ENCODE results near the gene AMBRA1.

The AMBRA1 gene

DNA sequence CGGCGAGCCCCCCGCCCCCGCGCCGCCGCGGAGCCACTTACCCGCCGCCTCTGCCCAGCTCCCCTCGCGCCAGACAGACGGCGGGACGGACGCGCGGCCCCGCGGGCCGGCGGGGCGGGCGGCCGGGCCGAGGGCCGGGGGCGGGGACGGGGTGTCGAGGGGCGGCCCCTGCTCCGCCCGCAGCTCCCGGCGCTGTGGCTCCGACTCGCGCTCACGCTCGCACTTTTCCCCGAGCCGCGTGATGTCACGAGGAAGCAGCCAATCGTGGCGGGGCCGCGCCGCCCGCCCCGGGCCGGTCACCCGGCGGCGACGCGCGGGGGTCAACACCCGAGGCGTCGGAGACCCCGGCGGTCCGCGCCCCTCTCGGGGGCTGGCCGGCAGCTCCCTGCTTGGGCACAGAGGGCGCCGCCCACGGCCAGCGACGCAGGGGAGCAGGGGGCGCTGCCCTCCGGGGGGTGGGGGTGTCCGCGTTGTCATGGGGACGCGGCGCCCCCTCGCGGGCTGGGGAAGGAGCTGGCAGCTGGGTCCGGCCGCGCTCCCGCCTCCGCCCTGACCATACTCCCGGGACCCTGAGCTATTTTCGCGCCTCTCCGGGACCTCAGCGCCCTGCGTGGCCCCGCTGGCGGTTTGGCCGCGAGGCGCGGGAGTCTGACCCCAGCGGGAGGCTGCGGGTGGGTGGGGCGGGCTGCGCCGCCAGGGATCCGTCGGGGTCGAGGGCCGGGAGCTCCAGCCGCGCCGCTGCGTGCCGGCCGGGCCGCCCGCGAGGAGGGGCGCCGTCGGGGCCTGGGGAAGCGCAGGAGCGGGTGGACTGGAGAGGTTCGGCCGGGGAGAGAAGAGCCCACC, 202.0 kb downstream of the AMBRA1 start, which contains the start of gene CHRM4:
Gene CHRM4, minus strand, starts transcription at position 199 of the 843 bp plus-strand sequence. CDS start 5,219 bp downstream, outside the sequence.
- DNase-seq = peak; percentile 43

GRCh38 chr11:46391186-46391577, 202.6 kb downstream of the AMBRA1 start:
- no peak for DNase-seq

DNA sequence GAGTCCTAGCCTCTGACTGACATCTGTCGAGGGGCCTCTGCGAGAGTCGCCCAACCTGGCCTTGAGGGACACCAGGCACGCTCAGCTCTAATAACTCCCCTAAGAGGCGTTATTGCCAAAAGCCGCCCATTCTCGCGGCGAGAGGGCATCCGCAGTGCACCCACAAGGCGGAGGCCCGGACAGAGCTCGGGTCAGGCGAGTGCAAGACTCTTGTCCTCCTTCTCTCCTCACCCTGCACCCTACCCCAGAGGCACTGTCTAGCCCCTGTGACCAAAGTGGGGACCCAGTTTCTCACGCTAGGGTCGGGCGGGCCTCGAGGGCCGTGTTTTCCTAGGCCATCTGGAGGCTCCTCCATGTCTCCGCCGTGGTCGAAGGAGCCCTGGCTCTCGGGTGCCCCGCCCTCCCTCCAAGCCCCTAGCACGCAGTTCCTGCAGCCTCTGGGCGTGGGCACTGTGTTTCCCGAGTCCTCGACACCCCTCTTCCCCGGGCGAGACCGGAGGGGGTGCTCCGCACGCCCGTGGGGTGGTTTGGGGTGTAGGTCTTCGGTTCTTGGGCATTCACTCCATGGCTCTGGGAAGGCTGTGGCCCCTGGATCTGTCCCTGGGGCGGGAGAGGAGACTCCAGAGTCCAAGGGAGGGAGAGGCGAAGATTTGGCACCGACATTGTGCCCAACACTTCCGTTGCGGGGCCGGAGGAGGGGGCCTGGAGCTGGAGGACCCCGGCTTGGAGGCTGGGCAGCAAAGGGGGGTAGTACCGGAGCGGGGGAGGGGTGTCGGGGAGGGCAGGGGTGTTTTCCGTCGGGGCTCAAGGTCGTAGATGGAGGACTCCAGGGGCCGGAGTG, 203.3 kb downstream of the AMBRA1 start:
- DNase-seq = no peak

- DNase-seq = peak; percentile 55
These were observed 204.1 kb downstream of the AMBRA1 start for GRCh38 chr11:46389450-46390330.

- no peak for DNase-seq
These were observed 205.0 kb downstream of the AMBRA1 start for GRCh38 chr11:46388619-46389449.

DNA sequence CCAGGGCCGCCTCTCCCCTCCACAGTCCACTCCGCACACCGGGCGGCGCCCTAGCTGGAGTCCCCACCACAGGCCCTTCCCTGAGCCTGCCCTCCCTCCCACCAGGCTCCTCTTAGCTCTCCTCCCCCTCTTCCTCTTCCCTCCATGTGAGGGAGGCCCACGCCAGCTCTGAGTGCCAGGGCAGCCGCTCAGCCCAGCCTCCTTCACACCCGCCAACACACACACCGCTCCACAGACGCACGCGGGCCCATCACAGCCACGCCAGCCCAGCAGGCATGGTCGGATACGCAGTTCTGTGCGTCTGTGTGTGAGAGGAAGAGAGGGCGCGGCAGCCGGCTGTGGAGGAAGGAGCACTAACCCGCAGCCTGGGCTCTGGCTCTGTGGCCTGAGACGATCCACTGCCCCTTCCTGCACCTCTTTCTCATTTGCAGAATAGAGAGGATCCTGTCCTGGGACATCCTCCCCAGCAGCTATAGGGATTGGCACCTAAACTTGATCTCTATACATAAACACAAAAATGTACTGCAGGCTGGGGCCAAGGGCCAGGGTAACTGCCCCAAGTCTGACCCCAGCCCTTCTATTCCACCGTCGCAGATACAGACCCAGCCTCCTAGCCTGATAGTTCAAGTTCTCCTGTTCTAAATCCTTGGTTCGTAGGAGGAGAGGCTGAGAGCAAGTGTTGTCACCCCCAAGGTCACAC, 205.8 kb downstream of the AMBRA1 start:
- DNase-seq = no peak

DNA sequence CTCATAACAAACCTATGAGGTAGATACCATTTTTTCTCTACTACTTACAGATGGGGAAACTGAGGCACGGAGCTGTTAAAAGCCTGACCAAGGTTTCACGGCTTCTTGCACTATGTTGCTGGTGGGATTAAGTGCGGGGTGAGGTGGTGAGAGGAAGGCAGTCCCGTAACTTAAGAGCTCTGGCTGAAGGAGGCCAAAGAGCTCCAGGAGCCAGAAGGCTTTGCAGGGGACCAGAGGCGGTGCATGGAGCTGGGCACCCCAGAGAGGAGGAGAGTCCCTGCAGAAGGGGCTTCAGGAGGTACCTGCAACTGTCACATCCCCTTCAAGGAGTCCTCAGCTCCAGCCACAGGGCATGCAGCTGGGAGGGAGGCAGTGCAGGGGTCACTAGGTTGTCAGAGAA, 206.4 kb downstream of the AMBRA1 start:
- DNase-seq = no peak

GRCh38 chr11:46386674-46387073, 207.1 kb downstream of the AMBRA1 start:
- no peak for DNase-seq

DNA sequence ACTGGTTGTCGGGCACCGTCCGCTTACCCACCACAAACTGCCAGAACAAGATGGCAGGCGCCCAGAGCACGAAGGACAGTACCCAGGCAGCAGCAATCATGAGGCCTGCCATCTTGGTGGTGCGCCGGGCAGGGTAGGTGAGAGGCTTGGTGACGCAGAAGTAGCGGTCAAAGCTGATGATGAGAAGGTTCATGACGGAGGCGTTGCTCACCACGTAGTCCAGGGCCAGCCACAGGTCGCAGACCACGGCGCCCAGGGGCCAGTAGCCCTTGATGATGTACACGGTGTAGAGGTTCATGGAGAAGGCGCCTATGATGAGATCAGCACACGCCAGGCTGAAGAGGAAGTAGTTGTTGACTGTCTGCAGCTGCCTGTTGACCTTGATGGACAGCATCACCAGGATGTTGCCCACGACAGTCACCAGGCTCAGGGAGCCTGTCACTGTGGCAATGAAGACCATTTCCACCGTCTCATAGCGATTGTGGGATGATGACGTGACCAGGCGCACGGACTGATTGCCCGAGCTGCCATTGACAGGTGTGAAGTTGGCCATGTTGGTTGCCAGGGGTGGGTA, 207.7 kb downstream of the AMBRA1 start:
- no peak for DNase-seq

- no peak for DNase-seq
These were observed 208.4 kb downstream of the AMBRA1 start for GRCh38 chr11:46385169-46386004.

GRCh38 chr11:46383974-46384701, 209.7 kb downstream of the AMBRA1 start:
- no peak for DNase-seq

GRCh38 chr11:46383404-46383758, 210.4 kb downstream of the AMBRA1 start:
- no peak for DNase-seq

DNA sequence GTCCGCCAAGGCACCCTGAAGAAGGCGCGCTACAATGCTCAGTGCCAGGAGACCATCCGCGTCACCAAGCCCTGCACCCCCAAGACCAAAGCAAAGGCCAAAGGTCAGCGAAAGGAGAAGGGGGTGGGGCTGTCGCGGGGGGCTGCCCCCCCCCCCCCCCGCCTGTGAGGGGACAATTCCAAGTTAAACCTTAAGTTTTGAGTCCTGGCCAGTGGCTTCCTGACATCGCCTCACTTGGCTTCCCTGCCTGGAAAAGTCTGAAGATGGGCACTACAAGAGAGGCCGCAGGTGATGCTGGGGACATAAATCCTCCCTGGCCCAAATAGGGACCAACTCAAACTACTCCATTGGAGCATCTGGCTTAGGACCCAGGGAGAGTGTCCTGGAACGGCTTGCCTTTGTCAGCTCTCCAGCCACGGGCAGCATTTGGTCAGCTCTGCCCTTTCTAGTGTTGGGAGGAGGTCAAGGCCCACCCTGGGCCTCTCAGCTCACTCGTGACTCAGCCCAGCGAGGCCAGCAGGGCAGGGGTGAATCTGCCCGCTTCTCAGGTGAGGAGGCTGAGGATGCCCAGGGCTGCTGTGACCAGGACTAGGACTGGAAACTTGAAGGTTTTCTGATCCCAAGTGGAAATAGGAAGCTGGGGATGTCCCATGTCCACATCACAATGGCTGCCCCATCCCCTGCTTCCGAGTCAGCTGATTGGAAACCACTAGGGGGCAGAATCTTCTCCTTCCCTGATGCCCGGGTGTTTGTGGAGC, 211.0 kb downstream of the AMBRA1 start:
- no peak for DNase-seq

GRCh38 chr11:46381819-46382645, 211.8 kb downstream of the AMBRA1 start:
- DNase-seq = no peak

DNA sequence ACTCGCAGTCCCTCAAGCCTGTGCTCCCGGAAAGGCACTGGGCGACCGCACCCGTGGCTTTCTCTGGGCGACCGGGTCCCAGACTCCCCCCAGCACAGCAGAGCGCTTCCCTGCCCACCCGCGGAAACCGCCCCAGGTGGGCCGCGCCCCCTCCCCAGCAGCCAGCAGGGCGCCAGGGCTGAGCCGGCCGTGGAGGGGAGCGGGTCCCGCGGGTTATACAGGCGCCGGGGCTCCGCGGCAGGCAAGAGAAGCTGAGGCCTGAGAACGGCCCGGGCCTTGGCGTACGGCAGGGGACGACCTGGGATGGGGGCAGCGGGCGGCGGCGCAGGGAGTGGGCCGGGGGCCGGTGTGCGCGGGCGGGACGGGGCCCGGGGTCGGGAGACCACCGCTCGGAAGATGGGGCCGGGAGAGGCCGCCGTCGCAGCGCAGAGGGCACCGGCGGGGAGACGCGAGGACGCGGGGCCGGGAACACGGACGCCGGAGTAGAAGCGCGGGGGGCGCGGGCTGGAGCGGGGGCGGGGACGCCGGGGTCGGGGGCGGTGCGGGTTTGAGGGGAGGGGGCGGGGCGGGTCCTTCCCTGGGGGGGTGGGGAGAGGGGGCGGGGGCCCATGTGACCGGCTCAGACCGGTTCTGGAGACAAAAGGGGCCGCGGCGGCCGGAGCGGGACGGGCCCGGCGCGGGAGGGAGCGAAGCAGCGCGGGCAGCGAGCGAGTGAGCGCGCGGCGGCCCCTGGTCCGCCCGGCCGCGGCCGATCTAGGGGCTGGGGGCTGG, 212.6 kb downstream of the AMBRA1 start, which contains the start of gene MDK:
Gene MDK, plus strand, starts transcription at position 622 of the 771 bp plus-strand sequence. CDS start 389 bp downstream, outside the sequence.
- no peak for DNase-seq

GRCh38 chr11:46380340-46381047, 213.3 kb downstream of the AMBRA1 start:
- DNase-seq = no peak

Measured in NCI-H446 treated with DMSO at 0.1 percent for 48 hours (cell line).